DND-41 (cell line): ENCODE data around the gene NFIA.
"Not testable (repeated sequence)": the region's sequence is repeated elsewhere in the genome, so short reads cannot be mapped to it uniquely, and the experiment has no call there.

Source experiments
- CTCF ChIP-seq: IDR thresholded peaks from 2 replicates; pipeline ENCODE4 v1.5.1; 2012; ENCODE audit warnings: borderline replicate concordance, low read length, moderate library complexity, mild to moderate bottlenecking; ENCODE audit not compliant: poor library complexity, severe bottlenecking; ENCODE audit errors: extremely low read depth
- EZH2 ChIP-seq: IDR thresholded peaks from 3 replicates; pipeline ENCODE4 v1.6.1; 2012; ENCODE audit warnings: borderline replicate concordance, low read depth, mild to moderate bottlenecking, moderate library complexity, low read length, inconsistent platforms; ENCODE audit not compliant: severe bottlenecking

- not testable (repeated sequence) for TF ChIP-seq CTCF, EZH2
Observed at GRCh38 chr1:61467836-61468235, 385.5 kb downstream of the NFIA start.
